ENCODE measurements around the gene RADIL.

DNA sequence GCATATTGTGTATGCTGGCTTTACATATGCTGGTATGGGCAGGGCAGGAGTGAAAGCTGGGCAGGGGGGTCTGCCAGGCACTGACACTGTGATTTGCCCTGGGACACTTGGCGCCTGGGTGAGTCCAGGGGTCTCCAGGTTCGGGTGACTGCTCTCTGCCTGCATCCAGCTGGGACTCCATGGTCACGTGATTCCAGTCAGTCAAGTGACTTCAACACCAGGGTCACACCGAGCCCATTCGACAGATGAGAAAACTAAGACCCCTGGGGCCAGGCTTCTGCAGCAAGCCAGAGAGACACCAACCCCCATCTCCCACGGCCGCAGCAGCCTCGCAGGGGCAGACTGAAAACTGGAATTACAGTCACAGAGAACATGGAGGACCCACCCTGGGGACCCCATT is 45.5 kb upstream of the RADIL start:
- TF ChIP-seq CTCF (IDR thresholded peaks at IDR 0.05), result no peak
- no peak for TF ChIP-seq ZFX (IDR thresholded peaks at IDR 0.05; ENCODE audit: borderline replicate concordance)

Data from 22Rv1 (cell line).